NCI-H1694 treated with DMSO at 0.1 percent for 48 hours (cell line): ENCODE measurements around the gene KRTAP9-8.
"Not testable (repeated sequence)": the region's sequence is repeated elsewhere in the genome, so short reads cannot be mapped to it uniquely, and the experiment has no call there.

Source experiments
- DNase-seq: peaks from one replicate; lab custom pipeline; 2025; lab: John Stamatoyannopoulos, UW

The KRTAP9-8 gene

GRCh38 chr17:41255381-41256290 is 17.8 kb downstream of the KRTAP9-8 start, which contains the start of gene KRTAP9-9:
TSS of gene KRTAP9-9 (plus strand) at chr17:41255384.
- DNase-seq = not testable (repeated sequence)

DNA sequence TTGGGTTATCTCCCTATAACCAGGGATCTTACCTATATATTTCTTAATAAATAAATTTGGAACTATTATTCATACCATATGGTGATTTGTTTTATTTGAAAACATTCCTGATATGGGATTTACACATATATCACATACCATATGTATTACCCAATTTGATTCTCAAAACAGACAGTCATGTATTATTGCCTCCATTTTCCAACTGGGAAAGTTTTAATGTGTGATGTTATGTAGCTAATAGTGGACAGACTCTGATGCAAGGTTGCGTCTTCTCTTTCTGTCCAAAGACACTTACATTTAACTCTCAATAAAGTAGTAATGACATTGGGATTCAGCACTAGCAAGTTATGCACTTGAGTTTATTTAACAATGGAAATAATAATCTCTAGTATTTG is 18.5 kb downstream of the KRTAP9-8 start:
- no peak for DNase-seq

DNA sequence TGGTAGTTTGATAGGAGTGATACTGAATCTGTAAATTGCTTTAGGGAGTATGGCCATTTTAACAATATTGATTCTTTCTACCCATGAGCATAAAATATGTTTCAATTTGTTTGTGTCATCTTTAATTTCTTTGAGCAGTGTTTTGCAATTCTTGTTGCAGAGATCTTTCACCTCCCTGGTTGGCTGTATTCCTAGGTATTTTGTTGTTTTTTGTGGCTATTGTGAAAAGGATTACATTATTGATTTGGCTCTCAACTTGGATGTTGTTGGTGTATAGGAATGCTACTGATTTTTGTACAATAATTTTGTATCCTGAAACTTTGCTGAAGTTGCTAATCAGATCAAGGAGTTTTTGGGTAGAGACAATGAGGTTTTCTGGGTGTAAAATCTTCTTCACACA is 20.6 kb downstream of the KRTAP9-8 start:
- no peak for DNase-seq

- no peak for DNase-seq
Measured at GRCh38 chr17:41263212-41263611, 25.4 kb downstream of the KRTAP9-8 start.

DNA sequence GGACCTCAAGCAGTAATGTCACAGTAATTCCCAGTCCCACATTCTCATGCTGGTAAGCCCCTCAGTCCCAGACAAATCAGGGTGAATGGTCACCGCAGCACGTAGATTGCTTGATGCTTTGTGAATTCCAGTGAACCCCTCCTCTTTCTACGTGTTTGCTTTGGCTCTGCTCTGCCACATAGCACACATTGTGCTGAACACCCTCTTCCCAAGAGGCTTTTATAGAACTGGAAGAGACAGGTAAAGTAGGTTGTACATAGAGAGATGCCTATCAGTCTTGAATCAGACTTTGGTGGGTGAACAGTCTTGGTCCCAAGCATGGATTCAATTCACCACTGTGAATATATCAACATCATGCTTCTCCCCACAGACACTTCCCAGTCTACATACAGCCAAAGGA is 26.8 kb downstream of the KRTAP9-8 start:
- DNase-seq = no peak

DNA sequence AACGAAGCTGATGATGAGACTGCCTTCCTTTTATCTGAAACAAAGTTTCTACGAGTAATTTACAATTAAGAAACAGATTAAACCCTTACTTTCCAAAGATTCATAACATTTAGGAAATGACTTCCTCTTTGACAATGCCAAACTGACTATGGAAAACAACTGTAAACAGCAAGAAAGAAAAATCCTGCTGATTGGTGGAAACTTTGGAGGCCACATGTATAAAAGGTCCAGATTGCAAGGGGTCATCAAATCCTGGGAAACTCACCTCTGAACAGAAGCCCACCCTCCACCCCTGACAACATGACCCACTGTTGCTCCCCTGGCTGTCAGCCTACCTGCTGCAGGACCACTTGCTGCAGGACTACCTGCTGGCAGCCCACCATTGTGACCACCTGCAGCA is 27.3 kb downstream of the KRTAP9-8 start, which contains the start of gene KRTAP9-6:
Gene KRTAP9-6, plus strand, starts transcription at position 301 of the 400 bp plus-strand sequence. Its CDS starts 0 bp downstream, at position 301.
- DNase-seq = no peak

DNA sequence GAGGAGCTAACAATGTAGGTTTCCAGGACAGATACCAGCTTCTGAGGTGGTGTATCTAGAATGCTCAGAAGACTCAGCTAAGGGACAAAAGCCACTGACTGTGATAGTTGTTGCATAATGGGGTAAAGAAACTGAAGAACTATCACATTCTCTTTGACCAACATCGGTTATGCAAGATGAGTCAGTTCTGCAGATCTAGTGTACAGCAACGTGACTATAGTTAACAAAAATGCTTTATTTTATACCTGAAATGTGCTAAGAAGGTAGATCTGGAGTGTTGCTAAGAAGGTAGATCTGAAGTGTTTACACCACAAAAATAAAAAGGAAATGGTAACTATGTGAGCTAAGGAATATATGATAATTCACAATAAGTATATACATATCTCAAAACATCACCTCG is 29.9 kb downstream of the KRTAP9-8 start:
- DNase-seq = no peak

- DNase-seq = not testable (repeated sequence)
Measured at GRCh38 chr17:41271323-41271722, 33.5 kb downstream of the KRTAP9-8 start.

DNA sequence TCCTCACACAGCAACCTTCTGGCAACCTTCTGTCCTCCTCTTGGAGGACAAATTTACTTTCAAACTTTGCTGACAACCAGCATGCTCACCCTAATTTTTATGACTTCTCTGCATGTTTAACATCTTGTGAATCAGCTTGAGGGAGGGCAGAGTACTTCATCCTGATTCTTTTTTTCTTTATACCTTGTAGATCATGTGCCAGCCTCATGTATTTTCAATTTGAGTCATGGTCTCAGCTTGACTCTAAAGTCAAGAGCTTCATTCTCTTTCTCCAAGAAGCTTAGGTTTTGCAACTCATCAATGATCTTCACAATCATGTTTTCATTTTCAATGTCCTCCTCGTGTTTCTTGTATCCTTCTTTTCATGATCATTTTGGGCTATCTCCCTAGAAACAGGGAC is 34.1 kb downstream of the KRTAP9-8 start:
- no peak for DNase-seq

GRCh38 chr17:41275648-41276190 is 37.9 kb downstream of the KRTAP9-8 start, which contains the start of gene KRTAP9-7:
TSS of gene KRTAP9-7 (plus strand) at chr17:41275698. CDS start at chr17:41275698, 0 bp downstream.
- not testable (repeated sequence) for DNase-seq

DNA sequence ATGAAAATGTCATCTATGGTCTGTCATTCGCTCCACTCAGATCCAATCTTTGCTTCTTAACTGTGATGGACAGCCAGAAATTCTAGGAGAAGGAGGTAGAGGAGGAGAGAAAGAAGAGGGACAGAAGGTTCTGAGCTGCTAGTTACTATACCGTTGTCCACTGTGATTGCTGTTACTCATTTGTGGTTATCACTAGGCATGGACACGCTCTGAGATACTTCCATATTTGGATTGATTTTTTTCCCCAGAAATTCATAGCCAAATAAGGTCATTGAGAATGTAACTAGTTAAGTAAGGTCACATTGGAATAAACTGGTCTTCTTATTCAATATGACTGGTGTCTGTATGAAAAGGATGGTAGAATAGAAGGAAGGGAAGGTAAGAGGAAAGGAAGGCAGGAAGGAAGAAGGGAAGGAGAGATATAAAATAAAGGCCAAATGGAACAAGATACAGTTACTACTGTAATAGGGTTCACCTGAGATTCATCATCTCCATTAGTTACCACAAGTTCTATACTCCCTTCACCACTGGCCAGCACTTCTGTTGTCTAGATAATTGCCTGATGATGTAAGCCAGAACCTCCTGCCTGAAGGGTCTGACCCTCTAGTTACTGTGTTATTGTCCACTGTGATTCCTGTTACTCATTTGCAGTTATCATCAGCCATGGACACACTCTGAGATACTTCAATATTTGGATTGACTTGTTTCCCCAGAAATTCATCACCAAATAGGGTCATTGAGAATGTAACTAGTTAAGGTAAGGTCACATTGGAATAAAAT is 40.6 kb downstream of the KRTAP9-8 start:
- no peak for DNase-seq

- DNase-seq = no peak
Measured at GRCh38 chr17:41284043-41284442, 46.2 kb downstream of the KRTAP9-8 start.

- DNase-seq = no peak
Measured at GRCh38 chr17:41284546-41284945, 46.7 kb downstream of the KRTAP9-8 start.

GRCh38 chr17:41287050-41287449 is 49.3 kb downstream of the KRTAP9-8 start:
- DNase-seq = no peak
